AG04449 (cell line): ENCODE data around the gene MYO10.

ENCODE experiments used
- CTCF ChIA-PET: fragments of 350-600 bp; formaldehyde crosslinking; extraction: SDS; loops from one replicate; lab custom pipeline; 2021; ENCODE audit warnings: antibody characterized with exemption; lab: Yijun Ruan, JAX
- POLR2A ChIA-PET: fragments of 400-600, 350-600 bp; formaldehyde crosslinking; extraction: SDS; loops from one replicate; lab custom pipeline; 2020; ENCODE audit warnings: antibody characterized with exemption, inconsistent platforms; lab: Yijun Ruan, JAX
- DNase-seq: peaks from one replicate; pipeline ENCODE4 v3.0.0-alpha.2; 2010; ENCODE audit warnings: low read depth, low spot score
- H3K4me3 ChIP-seq: 2 replicates; pipeline ENCODE4 v1.5.1; 2011; ENCODE audit warnings: low read depth, mild to moderate bottlenecking, control low read depth, low read length
- TF ChIP-seq, protein P1 (sequence below): IDR thresholded peaks from one replicate; pipeline ENCODE4 v1.5.1; 2011; ENCODE audit warnings: mild to moderate bottlenecking, moderate library complexity, low read length, control low read depth, inconsistent platforms; ENCODE audit not compliant: insufficient read depth; ENCODE audit errors: missing control alignments

Gene MYO10

DNA sequence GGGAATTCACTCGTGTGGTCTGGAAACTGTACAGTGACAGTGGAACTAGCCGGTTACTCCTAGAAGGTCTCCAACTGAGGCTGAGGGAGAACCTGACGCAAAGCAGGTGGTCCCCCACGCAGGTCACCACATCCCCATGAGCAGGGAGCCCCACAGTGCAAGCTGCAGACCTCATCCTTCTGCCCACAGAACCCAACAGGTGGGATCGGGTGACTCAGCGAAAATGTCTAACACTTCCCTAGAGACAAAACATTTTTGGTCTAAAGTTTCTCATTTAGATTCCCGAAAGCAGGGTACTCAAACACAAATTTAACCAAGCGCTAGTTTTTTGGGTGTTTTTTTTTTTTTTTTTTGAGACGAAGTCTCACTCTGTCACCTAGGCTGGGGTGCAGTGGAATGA lies 256.9 kb downstream of the MYO10 start:
- ChIA-PET POLR2A (no interaction called here), CTCF (interaction anchor here (1.0 to 6.8 kb wide), 4 partner anchors 8 to 510 kb away, joined by 3 to 75 read pairs (median 6); no protein-coding TSS in a partner anchor)
- no peak for DNase-seq
- TF ChIP-seq, protein P1, sequence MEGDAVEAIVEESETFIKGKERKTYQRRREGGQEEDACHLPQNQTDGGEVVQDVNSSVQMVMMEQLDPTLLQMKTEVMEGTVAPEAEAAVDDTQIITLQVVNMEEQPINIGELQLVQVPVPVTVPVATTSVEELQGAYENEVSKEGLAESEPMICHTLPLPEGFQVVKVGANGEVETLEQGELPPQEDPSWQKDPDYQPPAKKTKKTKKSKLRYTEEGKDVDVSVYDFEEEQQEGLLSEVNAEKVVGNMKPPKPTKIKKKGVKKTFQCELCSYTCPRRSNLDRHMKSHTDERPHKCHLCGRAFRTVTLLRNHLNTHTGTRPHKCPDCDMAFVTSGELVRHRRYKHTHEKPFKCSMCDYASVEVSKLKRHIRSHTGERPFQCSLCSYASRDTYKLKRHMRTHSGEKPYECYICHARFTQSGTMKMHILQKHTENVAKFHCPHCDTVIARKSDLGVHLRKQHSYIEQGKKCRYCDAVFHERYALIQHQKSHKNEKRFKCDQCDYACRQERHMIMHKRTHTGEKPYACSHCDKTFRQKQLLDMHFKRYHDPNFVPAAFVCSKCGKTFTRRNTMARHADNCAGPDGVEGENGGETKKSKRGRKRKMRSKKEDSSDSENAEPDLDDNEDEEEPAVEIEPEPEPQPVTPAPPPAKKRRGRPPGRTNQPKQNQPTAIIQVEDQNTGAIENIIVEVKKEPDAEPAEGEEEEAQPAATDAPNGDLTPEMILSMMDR = no peak
- H3K4me3 ChIP-seq = no peak overlapping the region

DNA sequence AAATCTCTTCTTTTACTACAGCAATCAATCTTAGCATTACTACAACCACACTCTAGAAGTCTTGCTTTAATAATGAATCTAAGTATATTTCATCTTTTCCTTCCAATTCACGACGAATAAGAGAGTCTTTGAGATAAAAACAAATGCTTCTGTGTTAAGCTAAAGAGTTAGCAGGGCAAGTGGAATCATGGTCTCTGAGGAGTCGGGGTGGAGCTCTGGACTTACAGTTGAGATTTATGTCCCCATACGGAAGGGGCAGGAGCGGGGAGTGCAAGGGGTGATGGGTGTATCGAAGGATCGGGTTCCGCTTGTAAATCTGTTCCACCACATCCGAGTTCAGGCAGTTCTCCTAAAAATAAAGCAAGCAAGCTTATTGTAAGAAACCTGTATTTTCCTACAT lies 260.3 kb downstream of the MYO10 start:
- no peak overlapping the region for H3K4me3 ChIP-seq
- no peak for DNase-seq
- TF ChIP-seq, protein P1 = no peak
- ChIA-PET POLR2A (no interaction called here), CTCF (interaction anchor here (1.1 to 6.8 kb wide), 4 partner anchors 13 to 514 kb away, joined by 4 to 75 read pairs (median 6); no protein-coding TSS in a partner anchor)

DNA sequence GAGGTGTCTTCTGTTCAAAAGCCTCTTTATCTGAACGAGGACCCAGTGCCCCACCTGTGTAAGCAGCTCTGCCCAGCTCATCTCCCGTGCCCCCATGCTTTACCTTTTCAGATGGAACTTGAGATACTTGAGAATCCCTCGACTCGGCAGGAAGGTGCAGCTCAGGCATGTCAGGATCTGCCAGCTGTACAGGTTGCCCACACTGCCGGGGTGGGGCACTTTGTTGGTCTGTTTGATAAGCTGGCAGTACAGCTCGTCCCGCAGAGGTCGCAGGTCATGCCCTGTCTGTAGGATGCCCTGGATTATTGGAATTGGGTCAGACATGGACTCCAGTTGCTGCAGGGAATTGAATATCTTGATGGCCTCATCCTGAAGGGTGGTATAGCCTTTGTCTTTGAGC lies 261.3 kb downstream of the MYO10 start:
- no peak overlapping the region for H3K4me3 ChIP-seq
- POLR2A ChIA-PET = no interaction called here
- TF ChIP-seq, protein P1 = no peak
- DNase-seq = no peak
- CTCF ChIA-PET = interaction anchor here (1.0 to 6.6 kb wide), 3 partner anchors 12 to 528 kb away, joined by 3 to 43 read pairs (median 4); no protein-coding TSS in a partner anchor

DNA sequence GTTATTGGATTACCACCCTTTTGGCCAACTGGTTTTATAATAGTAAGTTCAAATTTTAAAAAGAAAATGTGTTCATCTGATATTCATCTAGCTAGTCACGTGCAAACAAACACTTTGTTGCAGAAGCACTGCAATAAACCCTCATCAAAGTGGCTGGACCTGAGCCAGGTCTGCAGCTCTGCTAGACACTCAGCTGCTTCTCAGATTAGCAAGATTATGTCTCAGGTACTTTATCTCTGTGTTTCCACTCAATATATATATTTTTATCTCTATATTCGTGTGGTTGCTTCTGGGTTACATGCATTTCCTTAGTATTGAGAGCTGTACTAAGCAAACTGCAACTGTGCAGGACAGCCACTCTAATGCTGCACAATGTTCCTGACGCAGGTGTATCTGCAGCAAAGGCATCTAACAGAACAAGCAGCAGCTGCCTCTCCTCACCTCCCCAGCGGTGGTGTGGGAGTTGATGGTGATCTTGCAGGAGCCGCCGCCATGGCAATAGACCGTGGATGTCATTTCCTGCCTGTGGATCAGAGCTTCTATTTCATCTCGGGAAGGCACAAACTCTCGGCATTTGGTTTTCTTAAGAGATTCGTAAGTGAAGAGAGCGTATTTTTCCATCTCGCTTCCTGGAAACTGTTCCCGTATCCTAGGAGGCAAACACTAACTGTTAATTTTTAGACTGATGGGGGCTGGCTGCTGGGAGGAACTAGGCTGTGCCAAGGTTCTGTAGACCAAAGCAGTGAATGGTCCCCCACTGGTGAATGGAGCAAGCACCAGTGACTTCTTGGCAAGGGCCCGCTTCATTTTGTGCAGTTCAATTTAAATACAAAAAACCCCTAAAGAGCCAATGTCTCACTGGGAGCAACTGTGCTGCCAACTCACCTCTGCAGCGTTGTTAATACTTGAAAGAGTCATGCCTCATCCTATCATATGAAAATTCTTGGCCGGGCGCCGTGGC lies 262.6 kb downstream of the MYO10 start:
- ChIA-PET CTCF (interaction anchor here (0.6 to 6.6 kb wide), 3 partner anchors 16 to 517 kb away, joined by 3 to 43 read pairs (median 8); no protein-coding TSS in a partner anchor), POLR2A (interaction anchor here (1.0 kb wide), 1 partner anchor 10 kb away, joined by 4 read pairs; no protein-coding TSS in a partner anchor)
- no peak for DNase-seq
- TF ChIP-seq, protein P1 = no peak
- H3K4me3 ChIP-seq = no peak overlapping the region

DNA sequence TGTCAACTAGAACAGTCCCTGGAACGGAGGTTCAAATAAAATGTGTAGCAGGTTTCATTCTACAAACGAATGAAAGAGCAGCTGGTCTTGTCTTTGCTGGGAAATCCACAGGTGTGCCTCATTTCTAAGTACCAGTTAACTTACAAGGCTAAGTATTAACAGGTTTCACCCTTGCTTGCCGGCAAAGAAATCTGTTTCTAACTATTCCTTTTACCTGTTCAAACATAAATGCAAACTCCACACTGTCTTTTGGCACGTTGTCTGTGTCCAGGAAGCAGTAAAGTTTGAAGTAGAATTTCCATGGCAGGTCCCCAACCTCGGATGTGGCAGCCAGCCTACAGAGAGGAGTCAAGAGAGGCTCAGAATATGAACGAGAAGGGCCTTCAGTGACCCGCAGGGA lies 264.9 kb downstream of the MYO10 start:
- TF ChIP-seq, protein P1 = no peak
- CTCF ChIA-PET = interaction anchor here (0.7 to 6.6 kb wide), 5 partner anchors 8 to 181 kb away, joined by 3 to 43 read pairs (median 3); no protein-coding TSS in a partner anchor
- no peak for DNase-seq
- POLR2A ChIA-PET = no interaction called here
- H3K4me3 ChIP-seq = no peak overlapping the region

DNA sequence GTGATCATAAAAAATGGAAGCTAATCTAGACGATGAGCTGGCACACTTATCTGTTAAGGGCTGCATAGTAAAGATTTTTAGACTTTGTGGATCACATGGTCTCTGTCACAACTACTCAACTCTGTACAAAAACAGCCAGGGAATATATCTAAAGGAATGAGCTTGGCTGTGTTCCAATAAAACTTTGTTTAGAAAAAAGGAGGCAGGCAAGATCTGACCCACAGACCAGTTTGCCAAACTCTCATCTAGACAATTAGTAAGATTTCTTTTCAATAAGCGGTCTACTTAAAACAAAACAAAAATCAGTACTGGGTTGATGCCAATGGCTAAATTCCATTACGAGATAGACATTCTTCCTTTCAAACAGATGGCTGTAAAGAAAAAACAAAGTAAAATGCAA lies 266.3 kb downstream of the MYO10 start:
- TF ChIP-seq, protein P1 = no peak
- ChIA-PET CTCF (interaction anchor here (0.7 to 6.6 kb wide), 5 partner anchors 10 to 520 kb away, joined by 3 to 43 read pairs (median 5); no protein-coding TSS in a partner anchor), POLR2A (no interaction called here)
- H3K4me3 ChIP-seq = no peak overlapping the region
- DNase-seq = peak; percentile 56
